Neural cell (in vitro differentiated cells): ENCODE data around the gene GLE1.

Experiments
- CTCF ChIP-seq: fragments of 450-650 bp; IDR thresholded peaks from 2 replicates; pipeline ENCODE4 v1.5.1; 2014; ENCODE audit warnings: antibody characterized with exemption, mild to moderate bottlenecking, moderate library complexity; ENCODE audit not compliant: poor library complexity, severe bottlenecking
- EP300 ChIP-seq: fragments of 450-650 bp; conservative IDR thresholded peaks from 2 replicates; pipeline ENCODE4 v1.6.1; 2014; ENCODE audit warnings: antibody characterized with exemption, mild to moderate bottlenecking, moderate library complexity; ENCODE audit not compliant: poor library complexity, severe bottlenecking
- EZH2 ChIP-seq: fragments of 200-600, 300-800 bp; shearing (Covaris generic), sonication (generic); IDR thresholded peaks from 2 replicates; pipeline ENCODE4 v1.6.1; 2014; ENCODE audit warnings: antibody characterized with exemption, low read length, borderline replicate concordance, mild to moderate bottlenecking; ENCODE audit not compliant: insufficient read depth, poor library complexity, severe bottlenecking
- POLR2AphosphoS5 ChIP-seq: IDR thresholded peaks from 2 replicates; pipeline ENCODE4 v1.6.1; 2012
- RAD21 ChIP-seq: fragments of 450-650 bp; conservative IDR thresholded peaks from 2 replicates; pipeline ENCODE4 v1.6.1; 2014; ENCODE audit warnings: antibody characterized with exemption, mild to moderate bottlenecking, moderate library complexity
- REST ChIP-seq: IDR thresholded peaks from 2 replicates; pipeline ENCODE4 v1.6.1; 2012; ENCODE audit warnings: borderline replicate concordance

- TF ChIP-seq EP300 (no peak), CTCF (no peak), POLR2AphosphoS5 (no peak), RAD21 (no peak), EZH2 (no peak), REST (no peak)
These were observed 51.8 kb downstream of the GLE1 start for GRCh38 chr9:128556276-128556675.
